PC-9 (cell line): ENCODE data around the gene KCNMB2.

Experiments used
- CTCF ChIP-seq: fragments of 200-600 bp; sonication (generic); conservative IDR thresholded peaks from 2 replicates; pipeline ENCODE4 v1.6.1; 2017; ENCODE audit warnings: mixed run types, antibody characterized with exemption, mild to moderate bottlenecking, moderate library complexity
- EZH2 ChIP-seq: fragments of 200-600 bp; sonication (generic); IDR thresholded peaks from 2 replicates; pipeline ENCODE4 v1.8.0; 2017; ENCODE audit warnings: antibody characterized with exemption, low read depth

- TF ChIP-seq CTCF (no peak), EZH2 (no peak)
These were observed 178.9 kb downstream of the KCNMB2 start for GRCh38 chr3:178714925-178715832.
